Stomach (tissue), 4 donors: Measurements from ENCODE around the gene CPAMD8.
"Not testable (repeated sequence)": the region's sequence is repeated elsewhere in the genome, so short reads cannot be mapped to it uniquely, and the experiment has no call there.

Experiments used
- EP300 ChIP-seq: sonication (generic); formaldehyde crosslinking; IDR thresholded peaks from one replicate; pipeline ENCODE4 v1.6.1; 2017; ENCODE audit warnings: antibody characterized with exemption
- POLR2A ChIP-seq, 4 donors: fragments of 450-650 bp; IDR thresholded peaks; one replicate each; pipeline ENCODE4 v1.6.1; 2016; ENCODE audit warnings: antibody characterized with exemption in 4 of 4, control low read depth in 2 of 4, mild to moderate bottlenecking in 1 of 4, moderate library complexity in 1 of 4
- TF ChIP-seq, protein P1 (sequence below), 7 experiments: fragments of 450-650 bp in 4 of 7; fragments of 200-600 bp in 3 of 7; sonication (generic) in 3 of 7; IDR thresholded peaks; one replicate each; pipeline ENCODE4 v1.5.1; 2016 to 2019; ENCODE audit warnings: antibody characterized with exemption in 7 of 7, control low read depth in 2 of 7, mild to moderate bottlenecking in 1 of 7

DNA sequence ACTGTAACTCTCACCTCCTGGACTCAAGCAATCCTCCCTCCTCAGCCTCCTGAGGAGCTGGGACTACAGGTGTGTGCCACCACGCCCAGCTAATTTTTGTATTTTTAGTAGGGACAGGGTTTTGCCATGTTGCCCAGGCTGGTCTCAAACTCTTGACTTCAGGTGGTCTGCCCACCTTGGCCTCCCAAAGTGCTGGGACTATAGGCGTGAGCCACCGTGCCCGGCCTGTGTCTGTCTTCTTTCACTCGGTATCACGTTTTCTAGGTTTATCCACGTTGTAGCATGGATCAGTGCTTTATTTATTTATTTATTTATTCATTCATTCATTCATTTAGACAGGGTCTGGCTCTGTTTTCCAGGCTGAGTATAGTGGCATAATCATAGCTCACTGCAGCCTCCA lies 83.5 kb downstream of the CPAMD8 start:
- TF ChIP-seq, protein P1, sequence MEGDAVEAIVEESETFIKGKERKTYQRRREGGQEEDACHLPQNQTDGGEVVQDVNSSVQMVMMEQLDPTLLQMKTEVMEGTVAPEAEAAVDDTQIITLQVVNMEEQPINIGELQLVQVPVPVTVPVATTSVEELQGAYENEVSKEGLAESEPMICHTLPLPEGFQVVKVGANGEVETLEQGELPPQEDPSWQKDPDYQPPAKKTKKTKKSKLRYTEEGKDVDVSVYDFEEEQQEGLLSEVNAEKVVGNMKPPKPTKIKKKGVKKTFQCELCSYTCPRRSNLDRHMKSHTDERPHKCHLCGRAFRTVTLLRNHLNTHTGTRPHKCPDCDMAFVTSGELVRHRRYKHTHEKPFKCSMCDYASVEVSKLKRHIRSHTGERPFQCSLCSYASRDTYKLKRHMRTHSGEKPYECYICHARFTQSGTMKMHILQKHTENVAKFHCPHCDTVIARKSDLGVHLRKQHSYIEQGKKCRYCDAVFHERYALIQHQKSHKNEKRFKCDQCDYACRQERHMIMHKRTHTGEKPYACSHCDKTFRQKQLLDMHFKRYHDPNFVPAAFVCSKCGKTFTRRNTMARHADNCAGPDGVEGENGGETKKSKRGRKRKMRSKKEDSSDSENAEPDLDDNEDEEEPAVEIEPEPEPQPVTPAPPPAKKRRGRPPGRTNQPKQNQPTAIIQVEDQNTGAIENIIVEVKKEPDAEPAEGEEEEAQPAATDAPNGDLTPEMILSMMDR (IDR thresholded peaks at IDR 0.05): not testable (repeated sequence)
- not testable (repeated sequence) for TF ChIP-seq POLR2A (IDR thresholded peaks at IDR 0.05); EP300
